HepG2 (cell line): ENCODE measurements around the gene PCSK5. TPM values are rescaled to one million over a fixed set of nuclear protein-coding genes. Genes with fewer than 3 reads are reported as not detected.

Experiments
- ATF7 ChIP-seq, 2 experiments: fragments of 450-650 bp in 1 of 2; sonication (generic) in 1 of 2; formaldehyde crosslinking in 1 of 2; IDR thresholded peaks; 2 replicates each; pipeline versions ENCODE4 v1.4.0 to v1.6.1; 2016 to 2020; ENCODE audit warnings: antibody characterized with exemption in 1 of 2, mild to moderate bottlenecking in 1 of 2, missing genetic modification reagents in 1 of 2
- CEBPG ChIP-seq: IDR thresholded peaks from 2 replicates; pipeline ENCODE4 v1.6.1; 2016
- FLYWCH1 ChIP-seq: sonication (generic); formaldehyde crosslinking; IDR thresholded peaks from 2 replicates; pipeline ENCODE4 v1.8.1; 2023; ENCODE audit warnings: mild to moderate bottlenecking, missing genetic modification reagents
- MEIS2 ChIP-seq: sonication (generic); formaldehyde crosslinking; IDR thresholded peaks from 2 replicates; pipeline ENCODE4 v1.9.0; 2021; ENCODE audit warnings: mild to moderate bottlenecking, missing genetic modification reagents
- NKX3-1 ChIP-seq: sonication (generic); formaldehyde crosslinking; IDR thresholded peaks from 2 replicates; pipeline ENCODE4 v1.5.0; 2020; ENCODE audit warnings: missing genetic modification reagents
- ONECUT2 ChIP-seq: sonication (generic); formaldehyde crosslinking; IDR thresholded peaks from 2 replicates; pipeline ENCODE4 v1.4.0; 2020; ENCODE audit warnings: missing genetic modification reagents
- RCOR2 ChIP-seq: IDR thresholded peaks from 2 replicates; pipeline ENCODE4 v1.6.1; 2016; ENCODE audit warnings: missing biosample characterization, missing genetic modification reagents
- TBL1XR1 ChIP-seq: fragments of 150-350 bp; IDR thresholded peaks from 2 replicates; pipeline ENCODE4 v1.6.1; 2014; ENCODE audit warnings: borderline replicate concordance, low read length; ENCODE audit not compliant: partially characterized antibody
- TCF7 ChIP-seq: sonication (generic); IDR thresholded peaks from 2 replicates; pipeline ENCODE4 v1.6.1; 2016; ENCODE audit warnings: antibody characterized with exemption, low read depth
- ZBTB21 ChIP-seq: sonication (generic); formaldehyde crosslinking; IDR thresholded peaks from 2 replicates; pipeline ENCODE4 v1.4.0; 2020; ENCODE audit warnings: missing genetic modification reagents
- ZFP36L1 ChIP-seq: sonication (generic); formaldehyde crosslinking; IDR thresholded peaks from 2 replicates; pipeline ENCODE4 v1.8.0; 2022; ENCODE audit warnings: mild to moderate bottlenecking, missing genetic modification reagents, moderate library complexity
- ZMYM4 ChIP-seq: sonication (generic); formaldehyde crosslinking; IDR thresholded peaks from 2 replicates; pipeline ENCODE4 v1.8.1; 2023; ENCODE audit warnings: mild to moderate bottlenecking, missing genetic modification reagents
- ZNF143 ChIP-seq: sonication (generic); formaldehyde crosslinking; IDR thresholded peaks from 2 replicates; pipeline ENCODE4 v1.4.0; 2020; ENCODE audit warnings: missing genetic modification reagents
- ZNF180 ChIP-seq: sonication (generic); formaldehyde crosslinking; IDR thresholded peaks from 2 replicates; pipeline ENCODE4 v1.4.0; 2020; ENCODE audit warnings: low read depth, missing genetic modification reagents, borderline replicate concordance
- ZNF20 ChIP-seq: sonication (generic); formaldehyde crosslinking; IDR thresholded peaks from 2 replicates; pipeline ENCODE4 v1.4.0; 2020; ENCODE audit warnings: mild to moderate bottlenecking, moderate library complexity, missing genetic modification reagents
- ZNF331 ChIP-seq: sonication (generic); formaldehyde crosslinking; IDR thresholded peaks from 2 replicates; pipeline ENCODE4 v1.4.0; 2020; ENCODE audit warnings: missing genetic modification reagents
- ZNF337 ChIP-seq: sonication (generic); formaldehyde crosslinking; IDR thresholded peaks from 2 replicates; pipeline ENCODE4 v1.5.1; 2020; ENCODE audit warnings: missing genetic modification reagents, low read depth, mild to moderate bottlenecking, borderline replicate concordance
- ZNF552 ChIP-seq: sonication (generic); formaldehyde crosslinking; IDR thresholded peaks from 2 replicates; pipeline ENCODE4 v1.9.0; 2022; ENCODE audit warnings: missing genetic modification reagents, mild to moderate bottlenecking, borderline replicate concordance
- ZNF558 ChIP-seq: sonication (generic); formaldehyde crosslinking; IDR thresholded peaks from 2 replicates; pipeline ENCODE4 v1.9.0; 2022; ENCODE audit warnings: mild to moderate bottlenecking, missing genetic modification reagents, borderline replicate concordance
- ZNF724P ChIP-seq: sonication (generic); formaldehyde crosslinking; IDR thresholded peaks from 2 replicates; pipeline ENCODE4 v1.8.0; 2022; ENCODE audit warnings: missing genetic modification reagents, borderline replicate concordance
- ZNF775 ChIP-seq: sonication (generic); formaldehyde crosslinking; IDR thresholded peaks from 2 replicates; pipeline ENCODE4 v1.4.0; 2020; ENCODE audit warnings: missing genetic modification reagents, mild to moderate bottlenecking, moderate library complexity, borderline replicate concordance
- ZNF780A ChIP-seq: sonication (generic); formaldehyde crosslinking; IDR thresholded peaks from 2 replicates; pipeline ENCODE4 v1.8.0; 2022; ENCODE audit warnings: mild to moderate bottlenecking, missing genetic modification reagents, moderate library complexity
- ZNF782 ChIP-seq: sonication (generic); formaldehyde crosslinking; IDR thresholded peaks from 2 replicates; pipeline ENCODE4 v1.4.0; 2020; ENCODE audit warnings: missing genetic modification reagents, mild to moderate bottlenecking, borderline replicate concordance
- ZNF790 ChIP-seq: sonication (generic); formaldehyde crosslinking; IDR thresholded peaks from 2 replicates; pipeline ENCODE4 v1.8.0; 2022; ENCODE audit warnings: missing genetic modification reagents, mild to moderate bottlenecking, borderline replicate concordance
- polyA plus RNA-seq, 8 experiments: library from polyadenylated mRNA; depleted of rRNA in 3 of 8; stranded (reverse) in 7 of 8; unstranded in 1 of 8; fragments of >200 nt; fragmentation: Illumina TruSeq in 4 of 8; extraction: Trizol in 4 of 8; gene quantifications; 2 replicates each; pipeline versions ENCODE4 v1.2.1 to v1.2.3, GENCODE V29; 2011 to 2016; ENCODE audit warnings: low read depth in 4 of 8, missing spikeins in 1 of 8, mixed read lengths in 1 of 8; ENCODE audit not compliant: insufficient read depth in 1 of 8
- total RNA-seq, 5 experiments: library from RNA; depleted of rRNA; stranded (reverse); fragments of >200 nt; fragmentation: Illumina TruSeq; extraction: Trizol; gene quantifications; 2 replicates each; pipeline ENCODE4 v1.2.3, GENCODE V29; 2016; ENCODE audit warnings: low read depth in 1 of 5
- TF ChIP-seq, protein P1 (sequence below): sonication (generic); formaldehyde crosslinking; IDR thresholded peaks from 2 replicates; pipeline ENCODE4 v1.5.1; 2020; ENCODE audit warnings: missing genetic modification reagents, mild to moderate bottlenecking, borderline replicate concordance
- TF ChIP-seq, protein P2 (sequence below): sonication (generic); IDR thresholded peaks from 2 replicates; pipeline ENCODE4 v1.6.1; 2016; ENCODE audit warnings: low read depth, borderline replicate concordance
- TF ChIP-seq, protein P3 (sequence below): sonication (generic); formaldehyde crosslinking; IDR thresholded peaks from 2 replicates; pipeline ENCODE4 v1.4.0; 2020; ENCODE audit warnings: mild to moderate bottlenecking, missing genetic modification reagents

PCSK5 gene
- total and polyA plus RNA-seq, 2 of the 13 experiments (the other 11 are each of a cell fraction or from before 2014, with no cell fraction given): 0.55 to 0.66 TPM

DNA sequence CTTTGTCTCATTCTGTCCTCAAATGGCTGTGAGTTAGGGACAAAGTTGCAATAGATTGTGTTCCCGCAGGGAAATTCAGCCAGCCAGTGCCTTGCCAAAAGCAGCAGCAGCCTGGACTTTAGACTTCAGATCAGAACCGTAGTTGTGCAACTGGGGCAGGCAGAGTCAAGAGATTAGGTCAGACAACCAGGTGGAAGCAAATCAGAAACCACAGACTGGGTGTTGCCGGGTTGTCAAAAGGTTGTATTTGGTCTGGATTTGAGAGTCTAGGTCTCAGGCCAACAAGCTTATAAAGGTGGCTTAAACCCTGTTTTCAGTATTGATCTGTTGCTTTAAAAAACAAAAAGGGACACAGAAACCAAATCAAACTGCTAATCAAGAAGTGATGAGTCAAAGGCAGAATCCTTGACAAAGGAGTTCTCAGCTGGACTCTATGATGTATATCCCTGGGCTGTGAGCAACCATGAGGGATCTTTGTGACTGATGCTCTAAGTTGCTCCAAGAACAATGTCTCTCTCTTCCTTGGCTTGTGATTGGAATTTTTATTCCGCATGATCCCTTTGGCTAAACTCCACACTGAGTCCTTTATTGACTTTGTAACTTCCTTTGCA lies 482.8 kb downstream of the PCSK5 start (continued):
- TF ChIP-seq, protein P1, sequence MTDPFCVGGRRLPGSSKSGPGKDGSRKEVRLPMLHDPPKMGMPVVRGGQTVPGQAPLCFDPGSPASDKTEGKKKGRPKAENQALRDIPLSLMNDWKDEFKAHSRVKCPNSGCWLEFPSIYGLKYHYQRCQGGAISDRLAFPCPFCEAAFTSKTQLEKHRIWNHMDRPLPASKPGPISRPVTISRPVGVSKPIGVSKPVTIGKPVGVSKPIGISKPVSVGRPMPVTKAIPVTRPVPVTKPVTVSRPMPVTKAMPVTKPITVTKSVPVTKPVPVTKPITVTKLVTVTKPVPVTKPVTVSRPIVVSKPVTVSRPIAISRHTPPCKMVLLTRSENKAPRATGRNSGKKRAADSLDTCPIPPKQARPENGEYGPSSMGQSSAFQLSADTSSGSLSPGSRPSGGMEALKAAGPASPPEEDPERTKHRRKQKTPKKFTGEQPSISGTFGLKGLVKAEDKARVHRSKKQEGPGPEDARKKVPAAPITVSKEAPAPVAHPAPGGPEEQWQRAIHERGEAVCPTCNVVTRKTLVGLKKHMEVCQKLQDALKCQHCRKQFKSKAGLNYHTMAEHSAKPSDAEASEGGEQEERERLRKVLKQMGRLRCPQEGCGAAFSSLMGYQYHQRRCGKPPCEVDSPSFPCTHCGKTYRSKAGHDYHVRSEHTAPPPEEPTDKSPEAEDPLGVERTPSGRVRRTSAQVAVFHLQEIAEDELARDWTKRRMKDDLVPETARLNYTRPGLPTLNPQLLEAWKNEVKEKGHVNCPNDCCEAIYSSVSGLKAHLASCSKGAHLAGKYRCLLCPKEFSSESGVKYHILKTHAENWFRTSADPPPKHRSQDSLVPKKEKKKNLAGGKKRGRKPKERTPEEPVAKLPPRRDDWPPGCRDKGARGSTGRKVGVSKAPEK (CRISPR knock-in tag): peak; percentile 63; the same call in 1 of the 2 replicates
- TF ChIP-seq ZNF790 (no peak), ZNF780A (CRISPR knock-in tag) (peak; percentile 66; the same call in 1 of the 2 replicates), NKX3-1 (CRISPR knock-in tag) (no peak), ZNF724P (CRISPR knock-in tag) (no peak), ZNF143 (CRISPR knock-in tag) (no peak), ZNF180 (CRISPR knock-in tag) (no peak), ZNF552 (CRISPR knock-in tag) (no peak), RCOR2 (0 out of 2 replicates have a peak, but pooled peaks have one; percentile 72), TCF7 (peak; percentile 45), ZNF775 (no peak), ZNF331 (peak; percentile 95), ZNF558 (CRISPR knock-in tag) (no peak), ONECUT2 (CRISPR knock-in tag) (peak; percentile 66), ZFP36L1 (CRISPR knock-in tag) (no peak), CEBPG (peak; percentile 97), ZMYM4 (CRISPR knock-in tag) (peak; percentile 90), ZBTB21 (CRISPR knock-in tag) (peak; percentile 69), ZNF337 (CRISPR knock-in tag) (no peak), TBL1XR1 (peak; percentile 82), MEIS2 (CRISPR knock-in tag) (peak; percentile 73; the same call in 1 of the 2 replicates), FLYWCH1 (CRISPR knock-in tag) (no peak), ZNF782 (CRISPR knock-in tag) (no peak), ZNF20 (CRISPR knock-in tag) (no peak), ATF7 (IDR thresholded peaks at IDR 0.05) (peak; percentile 34; the same call in 1 of the 2 replicates), ATF7 (CRISPR knock-in tag; IDR thresholded peaks at IDR 0.05) (peak; percentile 80; the same call in 1 of the 2 replicates)
- TF ChIP-seq, protein P2, sequence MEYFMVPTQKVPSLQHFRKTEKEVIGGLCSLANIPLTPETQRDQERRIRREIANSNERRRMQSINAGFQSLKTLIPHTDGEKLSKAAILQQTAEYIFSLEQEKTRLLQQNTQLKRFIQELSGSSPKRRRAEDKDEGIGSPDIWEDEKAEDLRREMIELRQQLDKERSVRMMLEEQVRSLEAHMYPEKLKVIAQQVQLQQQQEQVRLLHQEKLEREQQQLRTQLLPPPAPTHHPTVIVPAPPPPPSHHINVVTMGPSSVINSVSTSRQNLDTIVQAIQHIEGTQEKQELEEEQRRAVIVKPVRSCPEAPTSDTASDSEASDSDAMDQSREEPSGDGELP: peak; percentile 82
- TF ChIP-seq, protein P3, sequence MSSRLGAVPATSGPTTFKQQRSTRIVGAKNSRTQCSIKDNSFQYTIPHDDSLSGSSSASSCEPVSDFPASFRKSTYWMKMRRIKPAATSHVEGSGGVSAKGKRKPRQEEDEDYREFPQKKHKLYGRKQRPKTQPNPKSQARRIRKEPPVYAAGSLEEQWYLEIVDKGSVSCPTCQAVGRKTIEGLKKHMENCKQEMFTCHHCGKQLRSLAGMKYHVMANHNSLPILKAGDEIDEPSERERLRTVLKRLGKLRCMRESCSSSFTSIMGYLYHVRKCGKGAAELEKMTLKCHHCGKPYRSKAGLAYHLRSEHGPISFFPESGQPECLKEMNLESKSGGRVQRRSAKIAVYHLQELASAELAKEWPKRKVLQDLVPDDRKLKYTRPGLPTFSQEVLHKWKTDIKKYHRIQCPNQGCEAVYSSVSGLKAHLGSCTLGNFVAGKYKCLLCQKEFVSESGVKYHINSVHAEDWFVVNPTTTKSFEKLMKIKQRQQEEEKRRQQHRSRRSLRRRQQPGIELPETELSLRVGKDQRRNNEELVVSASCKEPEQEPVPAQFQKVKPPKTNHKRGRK (CRISPR knock-in tag): no peak
